Activated CD8-positive, alpha-beta T cell treated with anti-CD3 and anti-CD28 coated beads for 36 hours (primary cell): ENCODE measurements around the gene GBF1. TPM values are rescaled to one million over a fixed set of nuclear protein-coding genes. Genes with fewer than 3 reads are reported as not detected.

ENCODE experiments used
- ATAC-seq: fragments of 200-7000 bp; cut with Tn5 transposase; one replicate; pipeline ENCODE4 v1.10.0; 2021; ENCODE audit warnings: mild to moderate bottlenecking, moderate library complexity
- CTCF ChIA-PET: fragments of 350-600 bp; sonication (Branson Sonifier 250); formaldehyde crosslinking; loops from one replicate; lab custom pipeline; 2021; ENCODE audit warnings: antibody characterized with exemption; lab: Charles Lee
- POLR2A ChIA-PET: fragments of 350-600 bp; sonication (Branson Sonifier 250); formaldehyde crosslinking; loops from one replicate; lab custom pipeline; 2021; ENCODE audit warnings: antibody characterized with exemption; lab: Charles Lee
- DNase-seq: peaks from one replicate; pipeline ENCODE4 v3.0.0-alpha.2; 2020
- H3K27ac Mint-ChIP-seq: one replicate; pipeline ENCODE4 v1.8.0; 2021; ENCODE audit warnings: mild to moderate bottlenecking, mixed read lengths
- H3K27me3 Mint-ChIP-seq: one replicate; pipeline ENCODE4 v1.8.0; 2021; ENCODE audit warnings: mixed read lengths
- H3K36me3 Mint-ChIP-seq: one replicate; pipeline ENCODE4 v1.8.0; 2021; ENCODE audit warnings: low read depth, mixed read lengths
- H3K4me1 Mint-ChIP-seq: one replicate; pipeline ENCODE4 v1.8.0; 2021; ENCODE audit warnings: low read depth, mixed read lengths
- H3K4me3 Mint-ChIP-seq: one replicate; pipeline ENCODE4 v1.8.0; 2021; ENCODE audit warnings: mild to moderate bottlenecking, moderate library complexity, mixed read lengths
- H3K9me3 Mint-ChIP-seq: one replicate; pipeline ENCODE4 v1.8.0; 2021; ENCODE audit warnings: mixed read lengths
- CTCF ChIP-seq: fragments of 200-600 bp; IDR thresholded peaks from one replicate; pipeline ENCODE4 v1.8.0; 2022; ENCODE audit warnings: antibody characterized with exemption, mild to moderate bottlenecking
- intact Hi-C: fragments of 100-400 bp; cut with micrococcal nuclease; formaldehyde crosslinking; loops from one replicate; pipeline ENCODE4 v1.10.0; 2022
- total RNA-seq, 2 experiments: library from RNA; stranded (reverse); gene quantifications; one replicate each; pipeline ENCODE4 v1.2.3, GENCODE V29; 2021

The GBF1 gene
- total RNA-seq, 2 experiments from 2014 or later: 25.4 to 28.2 TPM

- ChIA-PET CTCF (interaction anchor here (0.9 to 4.2 kb wide), 12 partner anchors 10 to 200 kb away, joined by 3 to 36 read pairs (median 6); no protein-coding TSS in a partner anchor), POLR2A (interaction anchor here (1.2 to 4.3 kb wide), 2 partner anchors 10 to 98 kb away, joined by 4 to 22 read pairs; partner anchors contain the start of gene NFKB2)
- intact Hi-C loops: no loop called here
Observed at GRCh38 chr10:102384053-102384452, 138.7 kb downstream of the GBF1 start.

GRCh38 chr10:102384606-102385429, 139.5 kb downstream of the GBF1 start:
- Mint-ChIP-seq H3K27ac (no peak overlapping the region), H3K27me3 (no peaks in the 10 kb centered on the region), H3K36me3 (peaks cover 9% of the 10 kb centered on the region), H3K4me1 (peaks cover 3% of the 10 kb centered on the region), H3K9me3 (no peaks in the 10 kb centered on the region), H3K4me3 (no peak overlapping the region)
- peak; percentile 37 for ATAC-seq
- POLR2A ChIA-PET: interaction anchor here (0.7 to 4.3 kb wide), 3 partner anchors 9 to 97 kb away, joined by 3 to 22 read pairs (median 4); partner anchors contain the start of gene NFKB2
- no peak for DNase-seq
- CTCF ChIA-PET: interaction anchor here (0.9 to 4.2 kb wide), 15 partner anchors 9 to 199 kb away, joined by 3 to 36 read pairs (median 4); no protein-coding TSS in a partner anchor
- no peak for TF ChIP-seq CTCF
- intact Hi-C loops: no loop called here

More at GRCh38 chr10:102384053-102384452, 138.7 kb downstream of the GBF1 start:
- H3K36me3 Mint-ChIP-seq: peaks cover 11% of the 10 kb centered on the region
- no peaks in the 10 kb centered on the region for H3K27me3 Mint-ChIP-seq
- TF ChIP-seq CTCF: peak; percentile 29
- DNase-seq (peak; percentile 49), ATAC-seq (peak; percentile 49)
- H3K9me3 Mint-ChIP-seq: no peaks in the 10 kb centered on the region
- H3K27ac Mint-ChIP-seq: no peak overlapping the region
- peaks cover 3% of the 10 kb centered on the region for H3K4me1 Mint-ChIP-seq
- H3K4me3 Mint-ChIP-seq: no peak overlapping the region

- intact Hi-C loops: no loop called here
- no peak for DNase-seq
- no peak overlapping the region for H3K4me3 Mint-ChIP-seq
- no peak for TF ChIP-seq CTCF
- no peak for ATAC-seq
- CTCF ChIA-PET: interaction anchor here (1.6 to 3.2 kb wide), 4 partner anchors 9 to 194 kb away, joined by 4 to 18 read pairs (median 7); no protein-coding TSS in a partner anchor
- H3K36me3 Mint-ChIP-seq: peaks cover 6% of the 10 kb centered on the region
- no peak overlapping the region for H3K27ac Mint-ChIP-seq
- no peaks in the 10 kb centered on the region for H3K27me3 Mint-ChIP-seq
- peaks cover 17% of the 10 kb centered on the region for H3K4me1 Mint-ChIP-seq
- POLR2A ChIA-PET: no interaction called here
- no peaks in the 10 kb centered on the region for H3K9me3 Mint-ChIP-seq
Observed at GRCh38 chr10:102389894-102390293, 144.6 kb downstream of the GBF1 start.

GRCh38 chr10:102392306-102392705, 147.0 kb downstream of the GBF1 start:
- ATAC-seq: no peak
- H3K4me3 Mint-ChIP-seq: no peak overlapping the region
- POLR2A ChIA-PET: interaction anchor here (0.6 to 9.1 kb wide), 8 partner anchors 8 to 163 kb away, joined by 3 to 107 read pairs (median 18); partner anchors contain the start of gene FBXL15
- CTCF ChIA-PET: interaction anchor here (0.9 to 15.2 kb wide), 9 partner anchors 11 to 223 kb away, joined by 4 to 143 read pairs (median 11); partner anchors contain the start of gene FBXL15
- no peaks in the 10 kb centered on the region for H3K27me3 Mint-ChIP-seq
- H3K36me3 Mint-ChIP-seq: peaks cover 24% of the 10 kb centered on the region
- no peak for DNase-seq
- TF ChIP-seq CTCF: no peak
- H3K4me1 Mint-ChIP-seq: peaks cover 28% of the 10 kb centered on the region
- intact Hi-C loops: no loop called here
- no peak overlapping the region for H3K27ac Mint-ChIP-seq
- no peaks in the 10 kb centered on the region for H3K9me3 Mint-ChIP-seq
